Measurements from ENCODE around the gene UBTD1. TPM values are rescaled to one million over a fixed set of nuclear protein-coding genes. Genes with fewer than 3 reads are reported as not detected.
A peak's percentile ranks its signal among the peaks of the same experiment; 100 is the strongest.

Gene UBTD1
- total RNA-seq, 4 donors from 2014 or later: 2.9 to 16.2 (median 8.9) TPM

DNA sequence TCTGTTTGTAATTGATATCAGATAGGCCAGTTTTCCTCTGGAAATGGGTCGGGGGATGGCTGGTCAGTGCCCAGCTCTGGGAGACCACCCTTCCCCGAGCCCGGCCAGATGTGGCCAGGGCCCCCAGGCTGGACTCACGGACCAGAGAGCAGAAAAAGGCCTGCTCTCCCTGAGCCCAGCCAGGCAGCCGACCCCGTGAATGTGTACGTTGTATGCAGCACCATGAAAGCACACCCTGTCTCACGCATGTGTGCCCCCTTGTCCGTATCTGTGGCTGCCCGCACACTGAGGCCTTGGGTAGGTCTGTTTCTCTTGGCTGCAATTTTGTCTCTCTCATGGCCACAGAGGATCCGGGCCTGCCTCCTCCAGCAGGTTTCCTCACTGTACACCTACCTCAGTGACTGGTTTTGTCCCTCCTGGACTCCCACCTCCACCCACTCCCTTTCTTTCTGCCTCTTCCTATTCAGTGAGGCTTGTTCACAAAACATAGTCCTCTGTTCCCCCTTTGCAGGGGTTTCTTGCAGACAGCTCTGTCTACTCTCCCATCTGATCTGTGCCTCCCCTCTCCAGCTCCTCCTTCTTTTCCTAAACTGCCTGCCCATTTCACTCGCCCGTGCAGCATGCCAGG, 50.2 kb downstream of the UBTD1 start:
- Histone ChIP-seq H3K27ac (peak overlapping the region in 1 of 4 donors; percentile 58), H3K27me3 (no peaks in the 10 kb centered on the region), H3K9me3 (no peaks in the 10 kb centered on the region), H3K36me3 (no peaks in the 10 kb centered on the region), H3K4me3 (no peak overlapping the region), H3K4me1 (peaks cover 0 to 52% (median 0%) of the 10 kb centered on the region in 3 donors)
- TF ChIP-seq POLR2AphosphoS5 (IDR thresholded peaks at IDR 0.05) (no peak), POLR2A (IDR thresholded peaks at IDR 0.05) (no peak), EP300 (IDR thresholded peaks at IDR 0.05) (no peak), CTCF (IDR thresholded peaks at IDR 0.05) (no peak)
- WGBS, 2 donors (ENCODE audit: low coverage in 1 of 2): 68 to 77% methylated on average over 8 to 10 of the region's 13 CpGs
- no peak for ATAC-seq

DNA sequence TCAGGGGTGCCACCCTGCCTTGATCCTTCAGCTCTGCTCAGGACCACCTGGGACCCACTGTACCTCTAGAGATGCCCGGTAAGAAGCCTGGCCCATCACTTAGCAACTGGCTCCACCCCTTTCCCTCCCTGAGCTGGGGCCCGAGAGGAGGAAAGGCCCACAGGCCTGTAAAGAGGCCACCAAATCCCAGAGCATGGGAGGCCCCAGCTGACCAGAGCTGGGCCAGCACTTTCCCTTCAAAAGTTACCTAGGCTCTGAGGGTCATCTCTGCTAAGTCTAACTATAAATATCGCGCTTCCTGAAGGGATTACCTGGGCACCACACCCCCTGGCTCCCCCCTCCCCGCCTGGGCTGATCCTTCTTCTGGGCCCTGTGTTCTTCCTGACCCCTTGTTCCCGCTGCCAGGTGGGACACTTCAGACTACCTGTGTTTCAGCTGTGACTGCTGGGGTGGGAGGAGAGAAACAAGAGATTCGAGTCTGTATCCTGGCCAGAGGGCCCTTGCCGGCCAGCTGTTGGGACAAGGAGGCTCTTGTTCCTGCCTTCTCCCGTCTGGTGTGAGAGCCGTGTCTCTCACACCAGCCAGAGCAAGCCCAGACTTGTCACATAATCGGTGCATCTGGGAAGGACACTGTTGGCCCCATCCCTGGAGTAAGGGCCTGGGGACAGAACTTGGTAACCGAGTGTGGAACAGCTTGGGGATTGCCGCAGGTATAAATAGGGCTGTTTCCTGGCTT, 51.0 kb downstream of the UBTD1 start:
- no peak for ATAC-seq
- 56 to 70% methylated on average over 2 to 4 of the region's 13 CpGs for WGBS, 2 donors (ENCODE audit: low coverage in 1 of 2)
- Histone ChIP-seq H3K4me3 (no peak overlapping the region), H3K27ac (peak overlapping the region in 3 of 4 donors; percentile 47 to 58 (median 54)), H3K4me1 (peaks cover 0 to 51% (median 0%) of the 10 kb centered on the region in 3 donors), H3K9me3 (no peaks in the 10 kb centered on the region), H3K27me3 (no peaks in the 10 kb centered on the region), H3K36me3 (no peaks in the 10 kb centered on the region)
- TF ChIP-seq POLR2AphosphoS5 (IDR thresholded peaks at IDR 0.05): no peak
- no peak for TF ChIP-seq CTCF (IDR thresholded peaks at IDR 0.05)
- TF ChIP-seq EP300 (IDR thresholded peaks at IDR 0.05): no peak
- TF ChIP-seq POLR2A (IDR thresholded peaks at IDR 0.05): no peak

DNA sequence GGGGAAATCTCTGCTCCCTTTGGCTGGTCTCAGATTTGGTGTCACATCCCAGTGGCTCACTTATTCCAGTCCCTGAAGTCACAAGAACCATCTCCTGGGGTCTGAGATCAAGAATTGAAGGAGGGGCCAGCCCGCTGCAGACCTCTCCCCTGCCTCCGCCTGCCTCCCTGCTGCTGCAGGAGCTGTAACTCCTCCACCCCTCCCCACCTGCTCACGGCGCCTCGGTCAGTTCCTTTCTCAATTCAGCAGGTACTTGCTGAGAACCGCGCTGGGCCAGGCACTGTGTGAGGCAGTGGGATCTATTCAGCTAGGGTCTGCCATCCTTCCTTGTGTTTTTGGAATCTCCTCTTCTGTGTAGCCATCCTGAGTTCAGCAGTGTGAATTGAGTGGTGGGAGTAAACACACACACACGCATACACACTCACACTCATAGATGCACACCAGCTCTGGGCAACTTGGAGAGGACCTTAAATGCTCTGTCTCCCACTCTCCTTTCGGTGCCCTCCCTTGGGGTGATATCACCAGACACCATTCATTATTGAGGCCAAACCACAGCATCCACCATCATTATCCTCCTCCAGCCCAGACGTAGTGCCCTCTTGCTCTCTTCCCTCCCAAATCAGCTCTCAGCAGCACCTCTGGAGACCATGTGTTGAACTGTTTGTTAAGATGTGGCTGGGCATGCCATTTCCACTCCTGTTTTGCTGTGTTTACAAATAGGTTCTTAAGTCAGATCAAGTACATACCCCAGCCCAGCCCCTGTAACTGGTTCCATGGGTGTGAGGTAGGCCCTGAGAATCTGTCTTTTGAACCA, 51.8 kb downstream of the UBTD1 start:
- no peaks in the 10 kb centered on the region for H3K36me3 ChIP-seq
- H3K4me1 ChIP-seq: peaks cover 0 to 51% (median 0%) of the 10 kb centered on the region in 3 donors
- WGBS, 2 donors (ENCODE audit: low coverage in 1 of 2): 79 to 94% methylated on average over 3 to 5 of the region's 10 CpGs
- no peak for ATAC-seq
- no peaks in the 10 kb centered on the region for H3K9me3 ChIP-seq
- peak overlapping the region in 3 of 4 donors; percentile 47 to 58 (median 54) for H3K27ac ChIP-seq
- no peak overlapping the region for H3K4me3 ChIP-seq
- H3K27me3 ChIP-seq: no peaks in the 10 kb centered on the region
- TF ChIP-seq POLR2AphosphoS5 (IDR thresholded peaks at IDR 0.05): no peak
- TF ChIP-seq CTCF (IDR thresholded peaks at IDR 0.05): no peak
- no peak for TF ChIP-seq EP300 (IDR thresholded peaks at IDR 0.05)
- TF ChIP-seq POLR2A (IDR thresholded peaks at IDR 0.05): no peak

- WGBS, 2 donors (ENCODE audit: low coverage in 1 of 2): 86 to 98% methylated on average over 3 to 6 of the region's 6 CpGs
- TF ChIP-seq POLR2AphosphoS5 (IDR thresholded peaks at IDR 0.05) (no peak), EP300 (IDR thresholded peaks at IDR 0.05) (no peak), CTCF (IDR thresholded peaks at IDR 0.05) (no peak), POLR2A (IDR thresholded peaks at IDR 0.05) (no peak)
- H3K27ac ChIP-seq: no peak overlapping the region
Observed at GRCh38 chr10:97551271-97551670, 52.5 kb downstream of the UBTD1 start.

More at GRCh38 chr10:97551271-97551670, 52.5 kb downstream of the UBTD1 start:
- Histone ChIP-seq H3K27me3 (no peaks in the 10 kb centered on the region), H3K4me1 (peaks cover 0 to 51% (median 0%) of the 10 kb centered on the region in 3 donors), H3K36me3 (no peaks in the 10 kb centered on the region), H3K4me3 (no peak overlapping the region), H3K9me3 (no peaks in the 10 kb centered on the region)
- no peak for ATAC-seq
